Right lobe of liver (tissue), 6 donors: ENCODE measurements around the gene OGFOD2. TPM values are rescaled to one million over a fixed set of nuclear protein-coding genes. Genes with fewer than 3 reads are reported as not detected.
A peak's percentile ranks its signal among the peaks of the same experiment; 100 is the strongest.

Experiments used
- ATAC-seq, 4 donors: fragments of 200-7000 bp; cut with Tn5 transposase; one replicate each; pipeline ENCODE4 v1.9.1; 2020; ENCODE audit warnings: mild to moderate bottlenecking in 4 of 4, moderate library complexity in 4 of 4
- DNase-seq, 3 donors: peaks; one replicate each; pipeline ENCODE4 v3.0.0-alpha.2; 2020
- H3K27ac ChIP-seq, 3 donors: fragments of 200-600 bp; one replicate each; pipeline ENCODE4 v1.8.0; 2022
- H3K27me3 ChIP-seq, 2 donors: fragments of 200-600 bp; one replicate each; pipeline ENCODE4 v1.8.0; 2022
- H3K36me3 ChIP-seq, 4 donors: fragments of 200-600 bp; sonication (generic) in 1 of 4; one replicate each; pipeline versions ENCODE4 v1.5.1 to v1.8.0; 2017 to 2022; ENCODE audit warnings: control low read depth in 1 of 4
- H3K4me1 ChIP-seq, 4 donors: fragments of 200-600 bp; sonication (generic) in 1 of 4; one replicate each; pipeline versions ENCODE4 v1.5.1 to v1.8.0; 2017 to 2022; ENCODE audit warnings: control low read depth in 1 of 4
- H3K4me3 ChIP-seq, 3 donors: fragments of 200-600 bp; one replicate each; pipeline ENCODE4 v1.8.0; 2022
- H3K9me3 ChIP-seq, 4 donors: fragments of 200-600 bp; sonication (generic) in 1 of 4; one replicate each; pipeline versions ENCODE4 v1.5.1 to v1.8.0; 2017 to 2022; ENCODE audit warnings: control low read depth in 1 of 4
- CTCF ChIP-seq, 4 donors: fragments of 200-600 bp in 3 of 4; fragments of 450-650 bp in 1 of 4; IDR thresholded peaks; one replicate each; pipeline versions ENCODE4 v1.5.1 to v1.8.0; 2016 to 2022; ENCODE audit warnings: antibody characterized with exemption in 4 of 4, mild to moderate bottlenecking in 2 of 4
- POLR2A ChIP-seq: fragments of 450-650 bp; IDR thresholded peaks from one replicate; pipeline ENCODE4 v1.6.1; 2017; ENCODE audit warnings: antibody characterized with exemption, mild to moderate bottlenecking
- WGBS: methylation state at CpG from one replicate; pipeline ENCODE4 v1.1.6; 2018; ENCODE audit warnings: low coverage, low lambda C conversion rate; ENCODE audit not compliant: insufficient coverage; ENCODE audit errors: missing lambda C conversion rate; 5-methylcytosine and 5-hydroxymethylcytosine counted together
- intact Hi-C, 2 donors: fragments of 100-400 bp; cut with DNase I; formaldehyde crosslinking; loops; one replicate each; pipeline versions ENCODE4 v1.11.2 to v1.14.1; 2022
- total RNA-seq, 6 experiments: library from RNA; depleted of rRNA in 2 of 6; stranded (reverse); fragments of >200 nt in 2 of 6; fragmentation: NEBNext Ultra II Directional in 3 of 6; extraction: Animal tissue kit (Norgen Biotek cat#: 25700) in 3 of 6; gene quantifications; one replicate each; pipeline versions ENCODE4 v1.1.0 to v1.2.4, GENCODE V29; 2016 to 2023
- donor health status: DM: no; HTN: yes; CAD: no.
- donor health status: DM: no; HTN: no; CAD: no.
- donor health status: DM: no; HTN: no; CAD: no.
- donor health status: DM: no; HTN: yes; CAD: no.
- donor health status: DM: no; HTN: yes; CAD: no.

Gene OGFOD2
- total RNA-seq, 6 experiments from 2014 or later: 9.9 to 18.8 (median 14.1) TPM

GRCh38 chr12:122969676-122970075 lies 5.4 kb upstream of the OGFOD2 start:
- WGBS: 52% methylated on average over 4 of the region's 4 CpGs

GRCh38 chr12:122974274-122974891 lies 661 bp upstream of the OGFOD2 start:
- peaks cover 0 to 12% (median 5%) of the 10 kb centered on the region in 4 donors for H3K4me1 ChIP-seq
- H3K4me3 ChIP-seq: peak overlapping the region; percentile 75 to 99 (median 93)
- WGBS: under 1% methylated on average over 28 of the region's 32 CpGs
- intact Hi-C loops: no loop called here
- peak; percentile 91 to 94 (median 94) for ATAC-seq
- H3K36me3 ChIP-seq: no peaks in the 10 kb centered on the region
- peak overlapping the region; percentile 96 to 97 (median 97) for H3K27ac ChIP-seq
- H3K27me3 ChIP-seq: no peaks in the 10 kb centered on the region
- TF ChIP-seq POLR2A (peak; percentile 12), CTCF (IDR thresholded peaks at IDR 0.05) (no peak)
- no peaks in the 10 kb centered on the region for H3K9me3 ChIP-seq
- DNase-seq: peak; percentile 97 to 99 (median 98)

More at GRCh38 chr12:122969676-122970075, 5.4 kb upstream of the OGFOD2 start:
- ATAC-seq: no peak
- no peaks in the 10 kb centered on the region for H3K27me3 ChIP-seq
- no peak for DNase-seq
- intact Hi-C loops: no loop called here
- TF ChIP-seq CTCF (IDR thresholded peaks at IDR 0.05) (no peak), POLR2A (no peak)
- H3K9me3 ChIP-seq: no peaks in the 10 kb centered on the region
- H3K4me3 ChIP-seq: no peak overlapping the region
- no peak overlapping the region for H3K27ac ChIP-seq
- H3K36me3 ChIP-seq: no peaks in the 10 kb centered on the region
- H3K4me1 ChIP-seq: peaks cover 0 to 7% (median 0%) of the 10 kb centered on the region in 4 donors

GRCh38 chr12:122975790-122976647 lies 975 bp downstream of the OGFOD2 start:
- Histone ChIP-seq H3K9me3 (no peaks in the 10 kb centered on the region), H3K4me3 (peak overlapping the region; percentile 75 to 99 (median 93)), H3K4me1 (peaks cover 0 to 21% (median 7%) of the 10 kb centered on the region in 4 donors), H3K27me3 (no peaks in the 10 kb centered on the region), H3K36me3 (no peaks in the 10 kb centered on the region), H3K27ac (peak overlapping the region in 2 of 3 donors; percentile 96 to 97)
- intact Hi-C loops: no loop called here
- DNase-seq (no peak), ATAC-seq (no peak)
- no peak for TF ChIP-seq POLR2A
- TF ChIP-seq CTCF (IDR thresholded peaks at IDR 0.05): no peak
- WGBS: 0% methylated on average over 4 of the region's 8 CpGs

- no peak for TF ChIP-seq CTCF (IDR thresholded peaks at IDR 0.05)
- no peak for TF ChIP-seq POLR2A
- ATAC-seq (no peak), DNase-seq (peak in 1 of 3 donors; percentile 37)
- Histone ChIP-seq H3K36me3 (no peaks in the 10 kb centered on the region), H3K4me1 (peaks cover 0 to 25% (median 8%) of the 10 kb centered on the region in 4 donors), H3K4me3 (no peak overlapping the region), H3K27me3 (no peaks in the 10 kb centered on the region), H3K9me3 (no peaks in the 10 kb centered on the region), H3K27ac (no peak overlapping the region)
- intact Hi-C loops: no loop called here
- no CpG with 5 or more reads among the region's 15 CpGs for WGBS
Measured at GRCh38 chr12:122976648-122976975, 1.6 kb downstream of the OGFOD2 start.
